ENCODE results near the gene C9orf85. TPM values are rescaled to one million over a fixed set of nuclear protein-coding genes. Genes with fewer than 3 reads are reported as not detected.
"Not testable (repeated sequence)": the region's sequence is repeated elsewhere in the genome, so short reads cannot be mapped to it uniquely, and the experiment has no call there.

Gene C9orf85
- total RNA-seq, 1 donor from 2014 or later, result 12.2 TPM

- no peak for ATAC-seq
- DNase-seq (ENCODE audit: low spot score), result no peak
- intact Hi-C loops (cut with DNase I), result no loop called here
Observed at GRCh38 chr9:71931166-71931565, 19.7 kb downstream of the C9orf85 start.

- intact Hi-C loops (cut with DNase I), result no loop called here
Observed at GRCh38 chr9:71936066-71936465, 24.6 kb downstream of the C9orf85 start.

DNA sequence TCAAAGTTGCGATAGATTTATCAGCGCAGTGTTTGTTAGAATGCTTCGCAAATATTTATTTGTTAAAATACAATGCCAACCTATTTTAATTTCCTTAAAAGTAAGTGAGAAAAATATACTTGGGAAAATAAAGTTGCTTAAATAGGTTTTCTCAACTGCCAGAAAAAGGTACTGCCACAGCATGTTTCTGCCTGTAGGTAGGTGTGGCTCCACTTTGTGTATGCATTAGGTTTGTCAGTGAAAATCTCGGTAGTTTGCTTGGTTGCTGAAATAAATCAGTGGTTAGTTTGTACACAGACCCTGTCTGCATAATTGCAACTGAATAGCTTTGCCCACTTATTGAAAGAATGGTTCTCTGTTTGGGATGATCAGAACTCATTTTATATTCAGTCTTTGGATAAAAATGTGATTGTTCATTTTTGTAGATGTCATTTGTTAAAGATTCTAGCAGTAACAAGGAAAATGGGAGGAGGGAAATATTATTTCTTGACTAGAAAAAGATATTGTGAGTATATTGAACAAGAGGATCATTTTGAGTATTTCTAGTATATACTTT, 25.7 kb downstream of the C9orf85 start:
- ATAC-seq, result no peak
- no peak for DNase-seq (ENCODE audit: low spot score)
- intact Hi-C loops (cut with DNase I), result no loop called here

More at GRCh38 chr9:71936066-71936465, 24.6 kb downstream of the C9orf85 start:
- DNase-seq (ENCODE audit: low spot score) (no peak), ATAC-seq (no peak)

DNA sequence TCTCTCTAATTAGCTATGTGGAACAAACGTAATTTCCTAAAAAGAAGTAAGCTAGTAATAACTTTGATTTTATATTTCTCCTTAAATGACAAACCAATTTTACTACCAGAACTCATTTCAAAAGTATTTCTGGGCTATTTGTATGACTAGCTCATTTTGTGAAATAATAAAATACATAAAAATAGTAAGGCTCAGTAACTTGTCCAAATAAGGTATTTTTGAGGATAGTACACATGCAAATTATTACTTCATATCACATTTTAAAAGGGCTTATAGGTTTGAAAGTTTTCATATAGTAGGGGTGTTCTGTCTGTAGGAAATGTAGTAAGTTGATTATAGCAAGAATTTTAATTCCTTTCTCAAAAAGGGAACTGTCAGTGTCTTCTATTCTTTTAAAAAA, 26.5 kb downstream of the C9orf85 start:
- intact Hi-C loops (cut with DNase I), result no loop called here
- no peak for DNase-seq (ENCODE audit: low spot score)
- no peak for ATAC-seq

GRCh38 chr9:71941060-71941568, 29.7 kb downstream of the C9orf85 start:
- DNase-seq (ENCODE audit: low spot score) (no peak), ATAC-seq (no peak)
- intact Hi-C loops (cut with DNase I), result no loop called here

- DNase-seq (ENCODE audit: low spot score) (no peak), ATAC-seq (no peak)
- intact Hi-C loops (cut with DNase I), result no loop called here
Observed at GRCh38 chr9:71941998-71942567, 30.6 kb downstream of the C9orf85 start.

GRCh38 chr9:71944754-71945375, 33.4 kb downstream of the C9orf85 start:
- DNase-seq (ENCODE audit: low spot score) (no peak), ATAC-seq (no peak)
- intact Hi-C loops (cut with DNase I), result no loop called here

DNA sequence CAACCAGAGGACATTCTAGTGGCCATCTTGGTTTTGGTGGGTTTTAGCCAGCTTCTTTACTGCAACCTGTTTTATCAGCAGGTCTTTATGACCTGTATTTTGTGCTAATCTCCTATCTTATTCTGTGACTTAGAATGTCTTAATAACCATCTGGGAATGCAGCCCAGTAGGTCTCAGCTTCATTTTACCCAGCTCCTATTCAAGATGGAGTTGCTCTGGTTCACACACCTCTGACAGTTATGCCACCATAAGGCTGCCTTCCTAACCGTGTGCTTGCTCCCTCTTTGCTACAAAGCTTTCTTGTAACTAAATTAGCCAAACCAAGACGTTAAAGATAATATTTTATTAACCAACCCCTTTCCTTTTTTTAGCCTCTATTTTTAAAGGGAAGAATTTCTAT, 43.2 kb downstream of the C9orf85 start:
- intact Hi-C loops (cut with DNase I), result loop anchor here (5.0 kb wide), 1 partner anchor 803 kb away; no protein-coding TSS in a partner anchor
- not testable (repeated sequence) for ATAC-seq; DNase-seq (ENCODE audit: low spot score)

GRCh38 chr9:71955300-71955915, 44.0 kb downstream of the C9orf85 start:
- DNase-seq (ENCODE audit: low spot score), result no peak
- no peak for ATAC-seq
- intact Hi-C loops (cut with DNase I), result loop anchor here (5.0 kb wide), 1 partner anchor 802 kb away; no protein-coding TSS in a partner anchor

- DNase-seq (ENCODE audit: low spot score) (no peak), ATAC-seq (no peak)
- intact Hi-C loops (cut with DNase I), result no loop called here
Observed at GRCh38 chr9:71962328-71962727, 50.9 kb downstream of the C9orf85 start.

DNA sequence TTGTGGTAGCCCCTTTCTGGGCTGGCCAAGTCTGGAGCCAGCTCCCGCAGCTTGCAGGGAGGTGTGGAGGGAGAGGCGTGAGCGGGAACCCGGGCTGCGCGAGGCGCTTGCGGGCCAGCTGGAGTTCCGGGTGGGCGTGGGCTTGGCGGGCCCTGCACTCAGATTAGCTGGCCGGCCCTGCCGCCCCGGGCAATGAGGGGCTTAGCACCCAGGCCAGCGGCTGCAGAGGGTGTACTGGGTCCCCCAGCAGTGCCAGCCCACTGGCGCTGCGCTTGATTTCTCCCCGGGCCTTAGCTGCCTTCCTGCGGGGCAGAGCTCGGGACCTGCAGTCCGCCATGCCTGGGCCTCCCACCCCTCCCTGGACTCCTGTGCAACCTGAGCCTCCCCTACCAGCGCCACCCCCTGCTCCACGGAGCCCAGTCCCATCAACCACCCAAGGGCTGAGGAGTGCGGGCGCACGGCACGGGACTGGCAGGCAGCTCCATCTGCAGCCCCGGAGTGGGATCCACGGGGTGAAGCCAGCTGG, 52.1 kb downstream of the C9orf85 start:
- intact Hi-C loops (cut with DNase I); ATAC-seq; DNase-seq (ENCODE audit: low spot score): not testable (repeated sequence)

GRCh38 chr9:71965403-71965802, 54.0 kb downstream of the C9orf85 start:
- intact Hi-C loops (cut with DNase I), result no loop called here
- ATAC-seq (no peak), DNase-seq (ENCODE audit: low spot score) (no peak)

DNA sequence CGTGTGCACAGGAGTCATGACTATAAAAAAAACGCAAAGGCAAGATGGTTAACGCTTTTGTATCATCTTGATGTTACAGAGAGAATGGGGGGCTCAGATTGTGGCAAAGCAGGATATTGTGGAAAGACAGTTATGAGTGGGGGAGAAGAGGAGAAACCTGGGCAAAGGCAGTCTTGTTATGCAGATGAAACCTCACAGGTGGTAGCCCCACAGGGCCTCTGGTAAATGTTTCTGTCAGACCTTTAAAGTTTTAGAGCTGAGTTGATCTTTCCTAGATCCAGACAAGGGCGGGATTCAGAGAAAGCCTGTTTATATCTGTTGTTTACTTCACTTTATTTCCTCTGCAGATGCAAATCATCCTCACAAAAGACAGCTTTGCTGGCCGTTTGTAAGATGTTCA, 55.2 kb downstream of the C9orf85 start:
- intact Hi-C loops (cut with DNase I), result no loop called here

DNA sequence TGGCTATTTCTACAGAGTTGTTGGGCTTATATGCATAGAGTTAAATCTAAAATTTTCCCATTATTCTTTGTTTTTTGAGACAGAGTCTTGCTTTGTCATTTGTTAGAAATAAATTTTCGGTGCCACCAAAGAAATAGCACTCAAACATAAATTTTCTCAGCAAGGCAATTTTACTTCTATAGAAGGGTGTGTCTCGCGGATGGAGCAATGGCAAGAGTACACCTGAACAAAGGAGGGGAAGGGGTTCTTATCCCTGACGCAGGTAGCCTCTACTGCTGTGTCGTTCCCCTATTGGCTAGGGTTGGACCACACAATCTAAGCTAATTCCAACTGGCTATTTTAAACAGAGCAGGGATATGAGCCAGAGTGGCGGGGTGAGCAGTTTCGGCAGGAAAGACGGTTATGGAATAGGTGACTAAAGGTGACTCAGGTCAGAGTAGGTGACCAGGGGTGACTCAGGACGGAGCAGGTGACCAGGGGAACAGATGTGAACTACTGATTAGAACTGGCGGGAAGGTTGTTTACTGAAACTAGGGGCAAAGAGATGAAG, 57.2 kb downstream of the C9orf85 start:
- no peak for DNase-seq (ENCODE audit: low spot score)
- intact Hi-C loops (cut with DNase I), result no loop called here
- ATAC-seq, result no peak

More for the DNA sequence above, 55.2 kb downstream of the C9orf85 start:
- no peak for DNase-seq (ENCODE audit: low spot score)
- ATAC-seq, result no peak

- intact Hi-C loops (cut with DNase I), result no loop called here
- ATAC-seq, result no peak
- no peak for DNase-seq (ENCODE audit: low spot score)
Observed at GRCh38 chr9:71975833-71976232, 64.4 kb downstream of the C9orf85 start.

- DNase-seq (ENCODE audit: low spot score) (no peak), ATAC-seq (no peak)
- intact Hi-C loops (cut with DNase I), result no loop called here
Observed at GRCh38 chr9:71977003-71977402, 65.6 kb downstream of the C9orf85 start.

DNA sequence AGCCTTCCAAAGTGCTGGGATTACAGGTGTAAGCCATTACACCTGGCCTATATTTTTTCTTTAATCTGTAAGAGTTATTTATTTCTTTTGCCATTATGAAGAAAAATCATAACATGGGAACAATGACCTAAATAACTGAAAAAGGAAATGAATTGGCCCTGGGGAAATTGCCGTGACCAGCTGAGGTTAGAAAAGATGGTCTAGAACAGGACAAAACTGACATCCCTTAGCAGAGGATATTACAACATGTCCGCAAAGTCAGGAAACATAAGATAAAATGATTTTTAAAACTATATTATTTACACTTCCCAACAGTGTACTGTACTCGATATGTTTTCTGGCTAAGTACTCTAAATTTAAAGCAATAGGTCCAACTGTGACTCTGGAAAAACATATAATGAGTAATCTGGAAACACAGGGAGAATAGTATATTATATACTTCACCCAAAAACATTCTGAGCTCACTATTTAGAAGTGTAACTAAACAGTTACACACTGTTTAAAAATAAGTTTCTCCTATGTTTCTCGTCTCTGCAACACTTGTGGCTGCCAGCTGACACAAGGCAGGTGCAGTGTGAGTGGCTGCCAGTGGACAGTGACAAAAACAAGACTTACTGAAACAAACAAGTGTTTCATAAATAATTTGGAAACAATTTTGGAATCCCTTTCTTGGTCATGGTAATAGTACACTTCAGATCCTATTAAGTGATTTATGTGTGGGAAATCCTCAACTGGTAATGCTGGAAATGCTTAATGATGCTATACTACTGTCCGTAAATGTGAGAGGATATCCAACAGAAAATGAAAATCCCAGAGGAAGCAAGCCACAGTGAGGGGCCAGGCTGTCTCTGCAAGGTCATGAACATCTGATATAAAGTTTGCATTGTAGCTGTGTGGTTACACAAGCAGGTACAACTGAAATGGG, 69.1 kb downstream of the C9orf85 start:
- DNase-seq (ENCODE audit: low spot score) (no peak), ATAC-seq (no peak)
- intact Hi-C loops (cut with DNase I), result no loop called here

GRCh38 chr9:71981944-71982343, 70.5 kb downstream of the C9orf85 start:
- no peak for ATAC-seq
- DNase-seq (ENCODE audit: low spot score), result no peak
- intact Hi-C loops (cut with DNase I), result no loop called here
